Activated naive CD8-positive, alpha-beta T cell treated with anti-CD3 and anti-CD28 coated beads, Interleukin-2, amount 50 U/mL, for 16 hours (primary cell): ENCODE data around the gene OBI1.

ENCODE experiments used
- DNase-seq: peaks from one replicate; pipeline ENCODE4 v3.0.0-alpha.2; 2020; ENCODE audit warnings: low read depth, low spot score

Gene OBI1

GRCh38 chr13:78604782-78605611, 54.0 kb downstream of the OBI1 start:
- DNase-seq, result no peak

DNA sequence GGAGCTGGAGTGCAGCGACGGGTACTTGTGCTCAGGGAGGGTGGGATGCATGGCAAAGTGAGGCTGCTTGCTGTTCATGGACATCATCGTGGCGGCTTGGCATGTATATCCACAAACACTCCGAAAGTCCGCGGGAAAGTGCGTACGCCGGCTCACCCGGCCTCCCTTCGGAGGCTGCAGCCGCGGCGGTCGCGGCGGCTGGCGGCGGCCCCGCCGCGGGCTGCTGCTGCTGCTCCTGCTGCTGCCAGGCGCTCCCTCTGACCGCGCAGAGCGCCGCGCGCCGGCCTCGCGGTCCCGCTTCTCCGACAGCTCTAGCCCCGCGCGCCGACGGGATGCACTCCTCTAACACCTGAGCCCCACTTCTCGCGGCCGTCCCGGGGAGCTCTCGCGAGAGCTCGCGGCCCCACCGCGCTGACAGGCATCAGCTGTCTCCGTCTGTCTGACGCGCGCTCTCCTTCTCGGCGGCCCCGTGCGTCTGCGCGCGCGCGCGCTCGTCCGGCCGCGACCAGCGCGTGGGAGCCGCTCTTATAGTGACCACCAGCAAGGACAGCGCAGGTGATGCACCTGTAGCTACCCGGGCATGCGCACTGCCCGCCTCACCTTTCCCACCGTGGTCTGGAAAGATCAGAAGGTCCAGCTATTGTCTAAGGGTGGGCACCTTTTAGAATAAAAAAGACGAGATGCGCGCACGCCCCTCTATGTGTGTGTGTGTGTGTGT, 55.6 kb downstream of the OBI1 start, which contains the start of gene POU4F1:
TSS of gene POU4F1 (minus strand) at position 313 of the 718 bp plus-strand sequence. CDS start at position 87, 226 bp downstream.
- DNase-seq, result no peak

DNA sequence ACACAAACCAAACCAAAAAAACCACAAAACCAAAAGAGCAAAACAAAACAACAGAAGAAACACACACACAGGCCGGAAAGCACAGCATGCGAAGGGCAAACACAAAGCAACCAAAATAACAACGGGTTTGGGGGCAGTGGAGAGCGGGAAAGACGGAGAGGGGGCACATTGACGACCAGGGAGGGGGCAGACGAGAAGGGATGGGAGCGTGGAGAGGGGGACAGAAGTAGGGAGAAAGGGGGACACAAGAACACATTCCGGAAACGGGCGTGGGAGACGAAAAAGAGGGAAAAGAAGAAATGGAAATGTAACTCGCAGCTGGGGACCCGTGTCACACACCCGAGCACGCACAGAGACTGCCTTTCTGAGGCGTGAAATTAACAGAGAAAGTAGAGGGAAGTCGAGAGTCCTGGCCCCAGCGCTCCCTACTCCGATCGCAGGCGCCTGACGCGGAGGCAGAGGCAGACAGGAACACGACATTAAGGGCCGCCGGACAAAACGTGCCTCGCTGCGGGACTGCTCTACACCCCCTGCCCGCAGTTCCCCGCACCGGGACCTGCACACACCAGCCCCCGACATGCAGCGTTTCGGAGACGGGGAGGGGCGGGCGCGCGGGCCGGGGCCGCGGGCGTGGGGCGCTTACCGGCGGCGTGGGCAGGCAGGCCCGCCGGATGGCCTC, 56.3 kb downstream of the OBI1 start:
- no peak for DNase-seq

GRCh38 chr13:78601874-78602560, 56.9 kb downstream of the OBI1 start:
- DNase-seq, result no peak

GRCh38 chr13:78601124-78601873, 57.7 kb downstream of the OBI1 start:
- DNase-seq, result no peak

DNA sequence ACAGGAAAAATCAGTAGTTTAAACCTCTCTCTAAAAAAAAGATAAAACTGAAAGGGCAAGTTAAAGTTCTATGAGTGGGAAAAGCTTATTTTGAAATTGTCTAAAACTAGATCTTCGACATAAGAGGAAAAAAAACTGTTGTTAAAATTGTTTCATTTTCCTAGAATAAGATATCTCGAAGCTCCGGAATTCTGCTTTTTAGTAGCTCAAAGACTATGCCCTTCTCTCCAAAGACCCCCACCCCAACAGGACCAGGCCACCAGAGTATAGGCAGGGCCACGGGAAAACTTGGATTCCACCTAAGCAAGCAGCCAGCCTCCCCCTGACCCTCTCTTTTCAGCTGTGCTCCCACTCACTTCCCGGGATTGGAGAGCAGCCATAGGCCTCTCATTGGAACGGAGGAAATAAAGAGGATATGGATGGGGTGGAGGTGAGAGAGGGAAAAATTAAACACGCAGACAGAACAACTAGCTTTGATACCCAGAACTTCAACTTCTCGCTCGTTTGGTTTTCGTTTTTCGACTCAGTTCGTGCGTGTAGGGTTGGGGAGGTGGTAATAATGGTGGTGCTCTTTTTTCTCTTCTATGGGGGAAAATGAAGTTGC, 58.6 kb downstream of the OBI1 start:
- DNase-seq, result no peak

- DNase-seq, result no peak
Observed at GRCh38 chr13:78599645-78600279, 59.2 kb downstream of the OBI1 start.

DNA sequence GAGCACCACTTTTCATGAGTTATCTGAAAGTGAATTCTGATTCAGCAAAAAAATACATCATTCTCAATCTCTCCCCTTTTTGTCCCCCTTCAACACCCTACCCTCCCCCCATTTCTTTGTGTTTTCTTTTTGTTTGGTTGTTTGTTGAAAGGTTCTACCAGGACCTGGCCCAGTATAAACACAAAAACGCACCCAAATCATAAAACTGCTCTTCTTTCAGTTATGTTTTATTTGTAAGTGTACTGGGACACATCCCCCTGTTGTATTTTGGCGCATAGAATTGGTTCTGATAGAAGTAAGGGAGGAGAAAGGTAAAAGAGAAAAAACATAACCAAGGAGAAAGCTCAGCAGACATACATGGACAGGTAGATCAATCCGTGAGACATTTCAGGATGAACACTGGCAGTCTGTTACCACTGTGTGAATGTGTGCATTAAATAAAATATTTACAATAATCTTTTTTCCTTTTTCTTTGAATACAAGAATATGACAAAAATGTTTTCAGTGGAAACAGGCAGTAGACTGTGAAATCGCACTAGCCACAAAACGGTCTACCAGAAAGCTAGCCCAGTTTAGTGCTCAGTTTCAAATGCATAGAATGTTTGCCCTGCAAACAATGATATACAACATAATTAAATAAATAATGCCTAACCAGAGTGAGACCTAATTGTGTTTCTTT, 59.9 kb downstream of the OBI1 start:
- no peak for DNase-seq

GRCh38 chr13:78598116-78598781, 60.7 kb downstream of the OBI1 start:
- no peak for DNase-seq

- DNase-seq, result no peak
Observed at GRCh38 chr13:78597602-78597932, 61.4 kb downstream of the OBI1 start.

GRCh38 chr13:78596736-78597601, 62.0 kb downstream of the OBI1 start:
- no peak for DNase-seq

- DNase-seq, result no peak
Observed at GRCh38 chr13:78596399-78596735, 62.6 kb downstream of the OBI1 start.

DNA sequence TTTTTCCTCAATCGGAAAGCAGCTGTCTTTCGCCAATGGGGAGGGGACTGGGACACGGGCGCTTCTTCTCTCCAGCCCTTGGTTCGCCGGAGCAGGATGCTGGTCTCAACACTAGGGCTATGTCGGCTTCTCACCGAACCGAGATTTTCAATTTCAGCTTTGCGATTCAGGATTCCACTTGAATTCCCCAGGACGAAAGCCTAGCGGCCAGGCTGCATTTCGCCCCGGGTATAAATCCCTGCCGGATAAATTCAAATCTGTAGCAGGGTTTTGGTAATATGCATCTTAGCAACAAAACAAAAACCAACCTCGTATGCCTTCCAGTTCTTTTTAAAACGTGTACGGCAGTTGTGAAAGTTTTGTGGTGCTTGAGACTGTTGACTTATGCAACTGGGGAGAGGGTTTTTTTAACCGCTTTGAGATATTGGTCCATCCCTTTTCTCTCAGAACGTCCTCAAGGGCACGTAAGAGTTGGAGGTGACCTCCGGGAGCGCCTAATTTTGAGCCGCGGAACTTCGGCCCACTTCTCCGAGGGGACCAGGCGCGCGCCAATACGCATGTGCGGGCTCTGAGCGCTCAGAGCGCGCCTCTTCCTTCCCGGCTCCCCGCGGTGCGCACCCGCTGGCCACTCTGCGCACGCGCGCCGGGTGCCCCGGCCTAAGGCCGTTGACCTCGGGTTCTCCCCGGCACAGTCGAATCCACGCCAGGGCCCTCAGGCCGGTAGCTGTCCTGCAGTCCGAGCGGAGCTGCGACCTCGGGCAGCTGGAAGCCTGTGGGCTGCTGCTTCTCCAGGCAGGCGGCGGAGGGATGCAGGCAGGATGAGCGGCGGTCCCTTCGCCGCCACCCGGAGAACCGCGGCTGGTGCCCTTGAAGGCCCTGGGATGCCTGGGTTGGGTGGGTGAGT, 63.2 kb downstream of the OBI1 start:
- no peak for DNase-seq

GRCh38 chr13:78594456-78594975, 64.4 kb downstream of the OBI1 start:
- DNase-seq, result no peak

GRCh38 chr13:78593652-78594455, 65.1 kb downstream of the OBI1 start:
- DNase-seq, result no peak

DNA sequence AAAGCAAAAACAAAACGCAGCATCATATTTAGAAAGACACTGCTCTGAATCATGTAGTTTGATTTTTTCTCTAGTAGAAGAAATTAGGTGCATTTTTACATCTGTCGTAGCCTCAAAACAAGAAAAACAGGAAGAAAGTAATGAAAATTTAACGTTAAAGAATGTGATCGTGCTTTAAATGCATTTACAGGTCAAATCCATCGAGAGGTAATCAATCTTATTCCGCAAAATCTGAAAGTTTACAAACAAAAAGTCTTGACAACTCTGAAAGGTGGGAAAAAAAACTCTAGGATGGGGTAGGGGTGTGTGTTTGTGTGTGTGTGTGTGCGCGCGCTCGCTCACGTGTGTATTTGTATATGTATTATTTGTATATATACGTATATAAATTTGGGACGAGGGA, 65.8 kb downstream of the OBI1 start:
- DNase-seq, result no peak
